DOHH2 (cell line): ENCODE results near the gene SIRT3.
A peak's percentile ranks its signal among the peaks of the same experiment; 100 is the strongest.
"Not testable (repeated sequence)": the region's sequence is repeated elsewhere in the genome, so short reads cannot be mapped to it uniquely, and the experiment has no call there.

Experiments used
- H3F3A ChIP-seq: fragments of 200-600 bp; sonication (generic), shearing (Covaris generic); 2 replicates; pipeline ENCODE4 v1.6.0; 2016; ENCODE audit warnings: antibody characterized with exemption, mild to moderate bottlenecking; ENCODE audit not compliant: control insufficient read depth, insufficient read depth
- H3K27ac ChIP-seq: fragments of 200-600 bp; sonication (generic); 2 replicates; pipeline ENCODE4 v1.5.1; 2014; ENCODE audit warnings: low read depth, mild to moderate bottlenecking, low read length, moderate library complexity
- H3K27me3 ChIP-seq: fragments of 200-600 bp; sonication (generic); 2 replicates; pipeline ENCODE4 v1.6.1; 2014; ENCODE audit warnings: mild to moderate bottlenecking, low read length, mixed read lengths; ENCODE audit not compliant: control insufficient read depth
- H3K36me3 ChIP-seq: fragments of 200-600 bp; sonication (generic); 2 replicates; pipeline ENCODE4 v1.6.1; 2014; ENCODE audit warnings: mild to moderate bottlenecking, low read length, moderate library complexity, mixed read lengths; ENCODE audit not compliant: control insufficient read depth
- H3K4me1 ChIP-seq: fragments of 200-600 bp; sonication (generic); 2 replicates; pipeline ENCODE4 v1.6.1; 2014; ENCODE audit warnings: mild to moderate bottlenecking, low read length, mixed read lengths; ENCODE audit not compliant: control insufficient read depth
- H3K4me2 ChIP-seq: fragments of 200-600 bp; sonication (generic); 2 replicates; pipeline ENCODE4 v1.6.0; 2014; ENCODE audit warnings: mild to moderate bottlenecking, low read length, moderate library complexity
- H3K4me3 ChIP-seq: fragments of 200-600 bp; sonication (generic); 2 replicates; pipeline ENCODE4 v1.5.1; 2014; ENCODE audit warnings: mild to moderate bottlenecking, low read length, mixed read lengths
- H3K79me2 ChIP-seq: fragments of 200-600 bp; sonication (generic); 2 replicates; pipeline ENCODE4 v1.6.1; 2014; ENCODE audit warnings: mild to moderate bottlenecking, low read length, mixed read lengths; ENCODE audit not compliant: control insufficient read depth
- H3K9me2 ChIP-seq: fragments of 200-600 bp; sonication (generic); replicated peaks from 2 replicates; pipeline ENCODE4 v1.6.1; 2014; ENCODE audit warnings: mild to moderate bottlenecking, low read length, mixed read lengths; ENCODE audit not compliant: control insufficient read depth
- H3K9me3 ChIP-seq: fragments of 200-600 bp; sonication (generic); 2 replicates; pipeline ENCODE4 v1.6.1; 2014; ENCODE audit warnings: antibody characterized with exemption, low read length, mixed read lengths; ENCODE audit not compliant: control insufficient read depth, insufficient read depth
- H4K20me1 ChIP-seq: fragments of 200-600 bp; sonication (generic); 2 replicates; pipeline ENCODE4 v1.6.0; 2014; ENCODE audit warnings: low read depth, mild to moderate bottlenecking, antibody characterized with exemption, low read length, moderate library complexity; ENCODE audit not compliant: control insufficient read depth, insufficient read depth
- CTCF ChIP-seq: fragments of 200-600 bp; sonication (generic); IDR thresholded peaks from one replicate; pipeline ENCODE4 v1.5.1; 2014; ENCODE audit warnings: antibody characterized with exemption, mild to moderate bottlenecking, low read depth, low read length; ENCODE audit not compliant: poor library complexity, severe bottlenecking

SIRT3 gene

GRCh38 chr11:180242-180641 is 55.9 kb downstream of the SIRT3 start:
- not testable (repeated sequence) for H3K79me2 ChIP-seq, H3K4me1 ChIP-seq, H3K27ac ChIP-seq, H3K9me2 ChIP-seq, H3K4me3 ChIP-seq, H3K27me3 ChIP-seq, H3K4me2 ChIP-seq, H4K20me1 ChIP-seq, H3F3A ChIP-seq, H3K36me3 ChIP-seq, H3K9me3 ChIP-seq
- peak; percentile 29 for TF ChIP-seq CTCF
